GM18517 (cell line): ENCODE results near the gene PPP3R1.

ENCODE experiments used
- ATAC-seq: cut with Tn5 transposase; IDR thresholded peaks from one replicate; pipeline ENCODE4 v1.9.1; 2021; ENCODE audit warnings: mild to moderate bottlenecking, moderate library complexity; ENCODE audit not compliant: unreplicated experiment

Gene PPP3R1

GRCh38 chr2:68252400-68253218 lies at the start of gene PPP3R1:
Gene PPP3R1 (minus strand): TSS chr2:68252532. CDS start chr2:68252127, 405 bp downstream.
- ATAC-seq: peak; percentile 71

GRCh38 chr2:68295516-68295915 lies 43.2 kb upstream of the PPP3R1 start:
- ATAC-seq: peak; percentile 62

- ATAC-seq: no peak
Observed at GRCh38 chr2:68294913-68295312, 42.6 kb upstream of the PPP3R1 start.

- no peak for ATAC-seq
Observed at GRCh38 chr2:68294187-68294586, 41.9 kb upstream of the PPP3R1 start.

- ATAC-seq: no peak
Observed at GRCh38 chr2:68293755-68294154, 41.4 kb upstream of the PPP3R1 start.

- no peak for ATAC-seq
Observed at GRCh38 chr2:68293024-68293423, 40.7 kb upstream of the PPP3R1 start.

GRCh38 chr2:68292108-68292710 lies 39.9 kb upstream of the PPP3R1 start:
- ATAC-seq: no peak

- no peak for ATAC-seq
Observed at GRCh38 chr2:68291314-68291713, 39.0 kb upstream of the PPP3R1 start.

GRCh38 chr2:68290901-68291300 lies 38.6 kb upstream of the PPP3R1 start:
- ATAC-seq: no peak

- no peak for ATAC-seq
Observed at GRCh38 chr2:68287580-68288441, 35.5 kb upstream of the PPP3R1 start.

- ATAC-seq: no peak
Observed at GRCh38 chr2:68284896-68285295, 32.6 kb upstream of the PPP3R1 start.

GRCh38 chr2:68283419-68283812 lies 31.1 kb upstream of the PPP3R1 start:
- no peak for ATAC-seq

GRCh38 chr2:68282811-68283418 lies 30.6 kb upstream of the PPP3R1 start:
- ATAC-seq: no peak

GRCh38 chr2:68280796-68281195 lies 28.5 kb upstream of the PPP3R1 start:
- no peak for ATAC-seq

- no peak for ATAC-seq
Observed at GRCh38 chr2:68280348-68280747, 28.0 kb upstream of the PPP3R1 start.

- ATAC-seq: no peak
Observed at GRCh38 chr2:68279691-68280090, 27.4 kb upstream of the PPP3R1 start.

GRCh38 chr2:68278169-68278568 lies 25.8 kb upstream of the PPP3R1 start:
- no peak for ATAC-seq

- no peak for ATAC-seq
Observed at GRCh38 chr2:68274022-68274421, 21.7 kb upstream of the PPP3R1 start.

GRCh38 chr2:68272246-68272994 lies 20.1 kb upstream of the PPP3R1 start:
- ATAC-seq: no peak

GRCh38 chr2:68266655-68267054 lies 14.3 kb upstream of the PPP3R1 start:
- ATAC-seq: no peak
